ENCODE data around the gene ETV3. TPM values are rescaled to one million over a fixed set of nuclear protein-coding genes. Genes with fewer than 3 reads are reported as not detected.

ETV3 gene
- total RNA-seq, 1 experiment from 2014 or later = 22.2 TPM

GRCh38 chr1:157167437-157167836 is 29.2 kb upstream of the ETV3 start:
- in situ Hi-C loops (cut with HindIII; ENCODE audit: low pct_unique_long_range_greater_than_20kb, low sequenced_read_pairs) = no loop called here
- Histone ChIP-seq H3K4me3 (ENCODE audit: low read depth in 2 of 2, low read length in 2 of 2) (no peak overlapping the region), H3K4me1 (ENCODE audit: control insufficient read depth, insufficient read depth, low read length) (no peaks in the 10 kb centered on the region; the same call in 1 of the 2 replicates), H3K9me3 (ENCODE audit: control insufficient read depth, insufficient read depth, low read depth, low read length) (no peaks in the 10 kb centered on the region), H3K27me3 (ENCODE audit: control insufficient read depth, insufficient read depth, low read length) (peaks cover 30% of the 10 kb centered on the region), H3K27ac (ENCODE audit: low read length) (no peak overlapping the region), H3K36me3 (ENCODE audit: control insufficient read depth, insufficient read depth, low read length) (no peaks in the 10 kb centered on the region)
- no peak for DNase-seq (ENCODE audit: low read depth, low spot score)
- intact Hi-C loops (cut with micrococcal nuclease; ENCODE audit: unreplicated experiment) = no loop called here
- ChIA-PET POLR2A (no interaction called here), CTCF (no interaction called here)
- TF ChIP-seq, protein P1, sequence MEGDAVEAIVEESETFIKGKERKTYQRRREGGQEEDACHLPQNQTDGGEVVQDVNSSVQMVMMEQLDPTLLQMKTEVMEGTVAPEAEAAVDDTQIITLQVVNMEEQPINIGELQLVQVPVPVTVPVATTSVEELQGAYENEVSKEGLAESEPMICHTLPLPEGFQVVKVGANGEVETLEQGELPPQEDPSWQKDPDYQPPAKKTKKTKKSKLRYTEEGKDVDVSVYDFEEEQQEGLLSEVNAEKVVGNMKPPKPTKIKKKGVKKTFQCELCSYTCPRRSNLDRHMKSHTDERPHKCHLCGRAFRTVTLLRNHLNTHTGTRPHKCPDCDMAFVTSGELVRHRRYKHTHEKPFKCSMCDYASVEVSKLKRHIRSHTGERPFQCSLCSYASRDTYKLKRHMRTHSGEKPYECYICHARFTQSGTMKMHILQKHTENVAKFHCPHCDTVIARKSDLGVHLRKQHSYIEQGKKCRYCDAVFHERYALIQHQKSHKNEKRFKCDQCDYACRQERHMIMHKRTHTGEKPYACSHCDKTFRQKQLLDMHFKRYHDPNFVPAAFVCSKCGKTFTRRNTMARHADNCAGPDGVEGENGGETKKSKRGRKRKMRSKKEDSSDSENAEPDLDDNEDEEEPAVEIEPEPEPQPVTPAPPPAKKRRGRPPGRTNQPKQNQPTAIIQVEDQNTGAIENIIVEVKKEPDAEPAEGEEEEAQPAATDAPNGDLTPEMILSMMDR (IDR thresholded peaks at IDR 0.05) = no peak
- TF ChIP-seq REST (IDR thresholded peaks at IDR 0.05; ENCODE audit: insufficient read depth in 1 of 2, low read depth in 2 of 2, low read length in 1 of 2) (no peak), SIN3A (IDR thresholded peaks at IDR 0.05; ENCODE audit: borderline replicate concordance, insufficient read depth, low read depth, low read length) (no peak), POLR2AphosphoS5 (IDR thresholded peaks at IDR 0.05; ENCODE audit: low read depth, low read length) (no peak), TCF7L2 (IDR thresholded peaks at IDR 0.05; ENCODE audit: low read depth, low read length) (no peak)
- ATAC-seq = no peak
- no TSS peak for BruUV-seq (replicated peaks)

- H3K27me3 ChIP-seq (ENCODE audit: control insufficient read depth, insufficient read depth, low read length) = peaks cover 30% of the 10 kb centered on the region
- ChIA-PET POLR2A (no interaction called here), CTCF (interaction anchor here (0.6 kb wide), 1 partner anchor 171 kb away, joined by 3 read pairs; no protein-coding TSS in a partner anchor)
- H3K9me3 ChIP-seq (ENCODE audit: control insufficient read depth, insufficient read depth, low read depth, low read length) = no peaks in the 10 kb centered on the region
- no peak overlapping the region for H3K4me3 ChIP-seq (ENCODE audit: low read depth in 2 of 2, low read length in 2 of 2)
- no peak overlapping the region for H3K27ac ChIP-seq (ENCODE audit: low read length)
- no peak for ATAC-seq
- intact Hi-C loops (cut with micrococcal nuclease; ENCODE audit: unreplicated experiment) = no loop called here
- TF ChIP-seq, protein P1 (IDR thresholded peaks at IDR 0.05) = no peak
- no peak for TF ChIP-seq REST (IDR thresholded peaks at IDR 0.05; ENCODE audit: insufficient read depth in 1 of 2, low read depth in 2 of 2, low read length in 1 of 2)
- no peak for TF ChIP-seq TCF7L2 (IDR thresholded peaks at IDR 0.05; ENCODE audit: low read depth, low read length)
- no peak for TF ChIP-seq POLR2AphosphoS5 (IDR thresholded peaks at IDR 0.05; ENCODE audit: low read depth, low read length)
- TF ChIP-seq SIN3A (IDR thresholded peaks at IDR 0.05; ENCODE audit: borderline replicate concordance, insufficient read depth, low read depth, low read length) = no peak
- BruUV-seq (replicated peaks) = no TSS peak
- H3K36me3 ChIP-seq (ENCODE audit: control insufficient read depth, insufficient read depth, low read length) = no peaks in the 10 kb centered on the region
- H3K4me1 ChIP-seq (ENCODE audit: control insufficient read depth, insufficient read depth, low read length) = no peaks in the 10 kb centered on the region; the same call in 1 of the 2 replicates
- in situ Hi-C loops (cut with HindIII; ENCODE audit: low pct_unique_long_range_greater_than_20kb, low sequenced_read_pairs) = no loop called here
- DNase-seq (ENCODE audit: low read depth, low spot score) = no peak
Observed at GRCh38 chr1:157166590-157166989, 28.4 kb upstream of the ETV3 start.

All from Panc1 (cell line).